Head of caudate nucleus (tissue), 42 donors: ENCODE results near the gene TFAP2A.

Experiments used
- DNase-seq, 42 donors: peaks; one replicate each; pipeline versions ENCODE4 v3.0.0 to v3.0.0-alpha.2; 2020 to 2021; ENCODE audit warnings: mixed read lengths in 7 of 42
- intact Hi-C: fragments of 100-400 bp; cut with DNase I; formaldehyde crosslinking; loops from one replicate; pipeline ENCODE4 v1.15.0; 2022

The TFAP2A gene

GRCh38 chr6:10368861-10369260 is 46.0 kb downstream of the TFAP2A start:
- intact Hi-C loops: no loop called here
- no peak for DNase-seq

DNA sequence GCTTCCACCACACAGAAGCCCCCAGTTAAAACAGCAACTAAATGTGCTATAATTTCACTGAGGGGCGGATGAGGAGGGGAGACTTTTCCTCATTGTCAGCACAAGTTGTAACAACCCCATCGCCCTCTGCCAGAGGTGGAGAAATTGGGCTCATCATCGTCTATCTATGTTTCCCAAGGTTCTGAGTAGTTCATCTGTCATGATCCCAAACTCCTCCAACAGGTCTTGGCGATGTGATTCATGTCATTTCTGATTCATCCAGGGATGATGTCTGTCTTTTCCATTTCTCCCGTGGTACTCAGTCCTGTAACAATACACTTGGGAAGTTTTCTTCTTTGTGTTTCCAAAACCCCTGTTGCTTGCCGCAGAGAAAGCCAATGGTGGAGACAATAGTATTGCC is 51.0 kb downstream of the TFAP2A start:
- DNase-seq: no peak
- intact Hi-C loops: no loop called here

- intact Hi-C loops: no loop called here
- no peak for DNase-seq
Observed at GRCh38 chr6:10362300-10362699, 52.6 kb downstream of the TFAP2A start.

DNA sequence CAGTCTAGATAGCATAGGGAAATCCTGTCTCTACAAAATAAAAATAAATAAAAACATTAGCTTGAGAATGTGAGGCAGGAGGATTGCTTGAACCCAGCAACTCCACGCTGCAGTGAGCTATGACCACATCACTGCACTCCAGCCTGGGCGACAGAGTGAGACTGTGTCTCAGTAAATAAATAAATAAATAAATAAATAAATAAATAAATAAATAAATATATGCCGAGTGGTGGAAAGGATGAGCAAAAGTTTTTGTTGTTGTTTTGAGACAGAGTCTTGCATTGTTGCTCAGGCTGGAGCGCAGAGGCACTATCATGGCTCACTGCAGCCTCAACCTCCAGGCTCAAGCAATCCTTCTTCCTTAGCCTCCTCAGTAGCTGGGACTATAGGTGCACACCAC is 53.4 kb downstream of the TFAP2A start:
- intact Hi-C loops: no loop called here
- DNase-seq: no peak

- intact Hi-C loops: no loop called here
- no peak for DNase-seq
Observed at GRCh38 chr6:10359581-10359980, 55.3 kb downstream of the TFAP2A start.

GRCh38 chr6:10355115-10355702 is 59.7 kb downstream of the TFAP2A start:
- no peak for DNase-seq
- intact Hi-C loops: no loop called here

DNA sequence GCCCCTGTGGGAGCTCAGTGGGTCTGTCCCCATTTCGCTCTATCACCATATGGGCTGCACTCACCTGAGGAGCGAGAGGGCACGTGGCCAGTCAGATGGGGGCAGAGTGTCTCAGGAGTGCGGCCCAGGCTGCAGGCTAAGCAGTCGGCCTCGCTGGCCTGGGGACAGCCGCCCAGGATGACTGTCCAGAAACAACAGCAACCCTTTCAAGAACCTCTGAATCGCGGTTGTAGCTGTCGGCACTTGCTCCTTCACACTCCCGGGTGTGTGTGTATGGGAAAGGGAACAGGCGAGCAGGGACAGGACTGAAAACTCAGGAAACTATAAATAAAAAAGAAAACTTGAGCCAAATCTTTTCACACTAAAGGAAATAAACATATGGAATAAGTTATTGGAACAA is 63.1 kb downstream of the TFAP2A start:
- intact Hi-C loops: no loop called here
- DNase-seq: no peak

GRCh38 chr6:10350720-10351119 is 64.2 kb downstream of the TFAP2A start:
- intact Hi-C loops: no loop called here
- no peak for DNase-seq

DNA sequence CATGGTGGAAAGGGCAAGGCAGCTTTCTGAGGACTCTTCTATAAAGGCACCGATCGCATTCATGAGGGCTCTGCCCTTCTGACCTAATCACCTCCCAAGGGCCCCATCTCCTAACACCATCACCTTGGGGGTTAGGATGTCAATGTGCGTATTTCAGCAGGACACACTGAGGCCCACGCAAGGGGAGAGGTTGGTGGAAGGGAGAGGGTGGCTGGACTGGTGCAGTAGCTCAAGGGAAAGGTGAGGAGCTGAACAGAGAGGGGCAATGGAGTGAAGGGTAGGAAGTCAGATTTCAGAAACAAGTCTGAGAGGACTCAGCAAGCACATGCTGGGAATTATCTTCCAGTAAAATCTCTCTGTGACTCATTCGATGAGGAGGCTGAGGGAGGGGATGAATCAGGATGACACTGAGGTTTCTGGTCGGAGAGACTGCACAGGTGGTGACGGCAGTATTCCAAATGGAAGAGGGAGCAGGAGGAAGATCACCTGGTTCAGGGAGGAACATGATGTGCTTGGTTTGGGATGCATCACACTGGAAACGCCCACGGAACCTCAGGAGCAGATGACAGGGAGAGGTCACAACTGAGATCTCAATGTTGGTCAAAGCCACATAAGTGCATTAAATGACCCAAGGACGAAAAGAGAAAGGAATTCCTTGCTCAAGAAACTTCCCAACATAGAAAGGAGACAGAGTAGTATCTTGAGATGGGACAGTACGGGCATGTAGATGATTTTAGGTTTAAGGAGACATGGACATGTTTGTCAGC is 67.1 kb downstream of the TFAP2A start:
- peak in 12 of 42 donors; percentile 4 to 49 (median 18) for DNase-seq
- intact Hi-C loops: no loop called here
